GM19239 (cell line): Measurements from ENCODE around the gene MBTPS1.

Experiments used
- DNase-seq: peaks from one replicate; pipeline ENCODE4 v3.0.0; 2011; ENCODE audit warnings: low spot score; ENCODE audit not compliant: insufficient read length
- FAIRE-seq: peaks from 2 replicates; lab custom pipeline; 2011; peaks lifted over from hg19 to GRCh38; lab: Jason Lieb, UNC

Gene MBTPS1

DNA sequence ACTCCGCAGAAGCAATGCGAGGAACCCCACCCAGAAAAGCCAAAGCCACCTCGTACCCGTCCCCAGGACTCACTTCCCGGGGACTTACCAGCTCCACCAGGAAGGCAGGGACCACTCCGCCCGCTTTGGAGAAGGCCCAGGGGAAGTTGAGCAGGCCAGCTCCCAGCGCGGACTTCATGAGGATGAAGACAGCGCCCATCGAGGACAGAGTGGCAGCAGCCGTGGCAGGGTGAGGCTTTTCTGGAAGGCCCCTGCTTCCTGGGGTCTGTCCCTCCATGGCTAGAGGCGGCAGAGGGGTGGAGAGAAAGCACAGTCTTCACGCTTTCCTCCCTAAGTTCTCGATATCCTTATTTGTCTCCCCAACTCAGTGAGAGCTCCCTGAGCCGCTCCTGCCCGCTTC, 74.9 kb downstream of the MBTPS1 start:
- DNase-seq: no peak
- no peak for FAIRE-seq

DNA sequence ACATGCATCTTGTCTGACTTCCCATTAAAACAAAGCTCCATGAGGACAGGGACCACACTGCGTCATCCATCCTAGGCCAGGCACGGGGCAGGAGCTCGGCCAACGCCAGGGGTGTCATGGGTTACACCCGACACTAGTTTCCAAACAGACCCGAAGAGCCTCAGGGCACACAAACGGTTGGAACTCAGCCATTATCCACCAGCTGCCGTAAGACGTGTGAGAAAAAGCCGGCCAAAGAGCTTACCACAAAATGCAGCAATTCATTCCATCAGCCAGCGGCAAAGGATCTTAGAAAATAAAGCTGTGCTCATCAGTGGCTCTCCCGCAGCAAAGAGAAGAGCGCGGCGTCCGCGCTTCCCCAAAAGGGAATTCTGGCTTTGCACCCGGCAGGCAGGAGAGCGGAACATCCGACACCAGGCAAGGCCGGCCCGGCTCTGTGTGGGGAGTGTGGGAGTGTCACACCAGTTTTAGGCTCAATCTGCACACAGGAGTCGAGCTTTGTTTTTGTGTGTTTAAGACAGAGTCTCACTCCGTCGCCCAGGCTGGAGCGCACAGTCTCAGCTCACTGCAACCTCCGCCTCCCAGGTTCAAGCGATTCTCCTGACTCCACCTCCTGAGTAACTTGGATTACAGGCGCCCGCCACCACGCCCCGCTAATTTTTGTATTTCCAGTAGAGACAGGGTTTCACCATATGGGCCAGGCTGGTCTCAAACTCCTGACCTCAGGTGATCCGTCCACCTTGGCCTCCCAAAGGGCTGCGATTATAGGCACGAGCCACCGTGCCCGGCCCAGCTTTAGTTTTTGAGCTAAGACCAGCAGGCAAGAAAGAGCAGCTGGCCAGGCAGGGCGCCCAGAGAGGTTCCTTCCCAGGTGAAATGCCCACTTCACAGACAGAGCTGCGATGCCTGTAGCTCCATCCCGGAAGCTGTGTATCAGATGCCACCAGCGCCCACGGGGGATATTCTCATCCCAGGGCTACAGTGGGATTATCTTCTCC, 75.6 kb downstream of the MBTPS1 start:
- no peak for DNase-seq
- FAIRE-seq: no peak

DNA sequence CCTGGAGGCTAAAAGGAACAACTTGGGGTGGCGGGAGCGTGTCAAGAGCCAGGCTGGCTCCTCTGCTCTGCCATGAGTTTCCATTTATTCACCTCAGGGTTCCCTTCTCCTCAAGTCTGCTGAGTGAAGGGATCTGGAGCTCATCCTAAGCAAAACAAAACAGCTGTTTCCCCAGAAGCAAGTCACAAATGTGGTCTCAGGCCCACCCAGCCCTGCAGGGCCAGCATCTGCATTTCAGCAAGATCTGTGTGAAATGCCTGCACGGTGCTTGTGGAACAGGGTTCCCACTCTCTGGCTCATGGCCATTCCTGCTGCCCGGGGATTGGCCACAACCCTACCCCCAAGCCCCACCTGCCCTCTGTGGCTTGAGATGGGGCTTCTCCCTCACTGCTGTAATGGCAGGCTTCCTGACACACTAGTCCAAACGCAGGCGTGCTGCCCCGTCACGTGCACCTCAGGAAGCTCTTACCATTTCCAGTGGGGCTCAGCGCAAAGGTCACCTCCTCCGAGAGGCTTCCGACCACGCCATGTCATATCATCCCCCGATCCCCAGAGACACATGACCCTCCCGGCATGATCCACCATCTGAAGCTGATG, 76.4 kb downstream of the MBTPS1 start:
- FAIRE-seq (no peak), DNase-seq (no peak)

DNA sequence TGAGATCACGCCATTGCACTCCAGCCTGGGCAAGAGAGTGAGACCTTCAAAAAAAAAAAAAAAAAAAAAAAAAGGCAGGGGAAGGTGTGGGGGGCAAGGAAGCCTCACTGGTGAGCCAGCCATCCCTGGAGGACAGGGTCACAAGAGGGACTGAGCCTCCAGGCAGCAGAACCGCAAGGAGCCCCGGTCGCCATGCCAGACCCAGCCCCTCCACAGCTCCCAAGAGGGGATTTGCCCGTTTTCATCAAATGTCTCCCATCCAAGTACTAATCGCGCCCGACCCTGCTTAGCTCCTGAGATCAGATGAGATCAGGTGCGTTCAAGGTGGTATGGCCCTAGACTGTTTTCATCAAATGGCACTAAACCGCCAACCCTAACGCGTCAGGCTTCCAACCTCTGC, 77.0 kb downstream of the MBTPS1 start:
- DNase-seq (no peak), FAIRE-seq (no peak)

DNA sequence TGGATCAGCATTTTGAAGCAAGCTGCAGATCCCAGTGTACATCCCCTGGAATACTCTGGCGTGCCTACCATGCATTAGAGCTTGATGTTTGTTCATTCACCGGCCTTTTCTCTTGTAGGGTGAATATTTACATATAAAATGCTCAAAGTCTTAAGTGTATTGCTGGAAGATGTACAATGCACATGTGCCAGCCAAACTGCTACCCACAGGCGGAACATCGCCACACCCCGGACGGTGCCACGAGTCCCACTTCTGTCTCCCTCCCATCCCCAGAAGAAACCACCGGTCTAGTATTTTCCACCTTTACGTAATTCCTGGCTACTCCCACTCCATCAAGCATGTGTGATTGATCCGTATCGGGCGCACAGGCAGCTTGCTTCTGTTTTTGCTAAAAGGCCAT, 78.3 kb downstream of the MBTPS1 start:
- DNase-seq: no peak
- no peak for FAIRE-seq

DNA sequence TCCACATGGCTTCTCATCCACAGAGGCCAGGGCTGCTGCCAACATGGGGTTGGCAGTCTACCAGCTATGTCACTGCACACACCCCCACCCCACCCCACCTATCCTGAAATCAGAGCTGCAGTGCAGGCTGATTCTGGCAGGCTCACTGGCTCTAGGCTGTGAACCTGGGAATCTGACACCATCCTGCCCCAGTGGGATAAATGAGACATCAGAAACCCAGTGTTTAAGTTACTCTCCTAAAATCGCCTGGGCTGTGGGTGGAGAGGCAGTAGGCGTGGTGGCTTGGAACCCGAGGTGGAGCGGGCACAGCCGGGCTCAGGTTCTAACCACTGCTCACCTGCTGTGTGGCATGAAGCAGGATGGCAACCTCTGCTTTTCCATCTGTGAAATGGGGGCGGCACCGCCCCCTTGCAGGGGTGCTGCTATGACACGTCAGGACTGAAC, 79.7 kb downstream of the MBTPS1 start:
- FAIRE-seq (no peak), DNase-seq (no peak)

DNA sequence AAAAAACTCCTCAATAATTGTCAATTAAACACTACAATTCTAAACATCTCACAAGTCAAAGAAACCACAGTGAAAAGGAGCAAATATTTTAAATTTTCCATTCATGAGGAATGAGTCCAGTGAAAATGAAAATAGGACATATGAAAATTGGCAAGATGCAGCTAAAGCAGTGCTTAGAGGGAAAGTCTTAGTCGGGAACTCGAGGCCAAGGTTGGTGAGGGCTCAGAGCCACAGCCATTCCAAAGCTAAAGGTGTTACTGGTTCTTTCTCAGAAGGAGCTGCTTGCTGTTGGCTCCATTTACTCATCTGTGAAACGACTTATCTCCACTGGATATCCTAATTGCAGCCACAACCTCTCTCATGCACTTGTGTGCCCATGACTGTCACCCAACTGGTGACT, 80.6 kb downstream of the MBTPS1 start:
- FAIRE-seq: no peak
- no peak for DNase-seq

DNA sequence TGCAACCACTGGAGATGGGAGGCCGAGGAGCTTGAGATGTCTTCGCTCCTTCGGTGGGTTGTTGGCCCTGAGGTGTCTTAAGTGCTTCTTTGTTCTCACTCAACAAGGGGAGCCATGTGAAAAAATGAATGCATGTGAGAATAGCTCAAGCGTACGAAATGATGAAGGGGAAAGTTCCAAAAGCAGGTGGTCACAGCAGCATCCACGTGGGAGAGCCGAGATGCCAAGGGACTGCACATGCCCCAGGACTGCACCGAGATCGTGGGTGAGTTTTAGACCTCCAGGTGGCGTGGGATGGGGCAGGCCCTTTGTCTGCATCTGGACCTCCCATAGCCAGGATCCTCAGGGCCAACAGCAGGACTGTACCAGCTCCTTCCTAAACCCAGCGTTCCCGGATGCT, 82.2 kb downstream of the MBTPS1 start:
- FAIRE-seq (no peak), DNase-seq (no peak)

DNA sequence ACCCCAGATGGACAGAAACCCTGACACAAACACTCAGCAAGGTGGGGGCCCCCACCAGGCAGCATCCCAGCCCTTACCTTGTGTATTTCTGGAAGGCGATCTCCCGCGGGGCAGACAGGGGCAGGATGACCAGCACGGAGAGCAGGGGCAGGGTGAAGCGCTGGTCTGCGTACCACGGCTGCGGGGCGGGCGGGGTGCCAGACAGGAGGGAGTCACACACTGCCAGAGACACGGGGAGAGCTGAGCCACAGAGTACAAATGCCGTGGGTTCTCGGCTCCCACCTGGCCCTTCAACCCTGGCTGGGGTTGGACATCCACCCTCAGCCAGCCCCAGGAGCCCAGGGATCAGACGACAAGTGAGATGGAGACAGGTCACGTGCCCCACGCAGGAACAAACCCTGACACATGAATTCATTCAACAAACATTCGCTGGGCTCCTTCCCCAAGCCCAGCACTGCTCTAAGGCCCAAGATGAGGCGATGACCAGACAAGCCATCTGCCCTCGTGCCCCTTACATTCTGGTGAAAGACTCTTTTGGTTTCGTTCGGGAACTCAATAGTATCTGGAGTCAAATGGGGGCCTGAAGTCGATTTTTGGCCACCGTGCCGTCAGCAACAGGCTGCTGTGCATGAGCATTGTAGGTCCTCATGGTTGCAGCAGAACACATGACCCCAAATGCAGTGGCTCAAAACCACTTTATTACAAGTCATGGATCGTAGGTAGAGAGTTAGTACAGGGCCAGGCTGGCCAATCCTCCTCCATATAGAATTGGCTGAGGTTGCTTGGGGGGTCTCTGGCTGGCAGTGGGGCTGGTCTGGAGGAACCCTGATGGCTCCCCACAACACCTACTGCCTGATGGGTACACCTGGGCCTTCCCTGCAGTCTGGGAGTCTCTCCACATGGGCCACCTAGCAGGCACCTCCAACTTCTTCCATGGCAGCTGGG, 83.2 kb downstream of the MBTPS1 start:
- FAIRE-seq: no peak
- DNase-seq: no peak

DNA sequence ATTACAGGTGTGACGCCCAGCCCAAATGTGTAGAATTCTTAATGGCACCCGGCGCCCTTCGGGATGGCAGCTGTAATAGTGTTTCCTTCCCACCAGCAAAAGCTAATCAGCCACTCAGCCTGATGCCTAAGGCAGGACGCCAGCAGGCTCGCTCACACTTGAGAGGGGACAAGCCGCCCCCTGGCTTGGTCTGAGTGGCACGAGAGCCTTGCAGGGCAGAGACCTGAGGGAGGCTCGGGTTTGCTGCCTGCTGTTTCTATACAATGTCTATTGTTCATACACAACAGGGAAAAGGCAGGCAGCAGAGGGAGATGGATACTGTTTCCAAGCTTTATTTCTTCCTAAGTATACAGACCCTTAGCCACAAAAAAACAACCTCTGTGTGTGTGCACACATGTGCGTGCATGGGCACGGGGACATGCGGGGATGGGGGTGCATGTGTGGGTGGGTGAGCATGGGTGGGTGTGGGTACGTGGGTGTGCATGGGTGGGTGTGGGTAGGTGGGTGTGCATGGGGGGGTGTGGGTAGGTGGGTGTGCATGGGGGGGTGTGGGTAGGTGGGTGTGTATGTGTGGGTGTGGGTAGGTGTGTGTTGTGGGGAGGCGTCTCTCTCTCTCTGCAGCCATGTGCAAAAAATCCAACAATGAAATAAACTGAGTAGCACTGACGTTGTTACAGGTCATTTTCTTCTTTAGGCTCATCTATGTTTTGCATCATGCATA, 84.1 kb downstream of the MBTPS1 start:
- FAIRE-seq (no peak), DNase-seq (no peak)

DNA sequence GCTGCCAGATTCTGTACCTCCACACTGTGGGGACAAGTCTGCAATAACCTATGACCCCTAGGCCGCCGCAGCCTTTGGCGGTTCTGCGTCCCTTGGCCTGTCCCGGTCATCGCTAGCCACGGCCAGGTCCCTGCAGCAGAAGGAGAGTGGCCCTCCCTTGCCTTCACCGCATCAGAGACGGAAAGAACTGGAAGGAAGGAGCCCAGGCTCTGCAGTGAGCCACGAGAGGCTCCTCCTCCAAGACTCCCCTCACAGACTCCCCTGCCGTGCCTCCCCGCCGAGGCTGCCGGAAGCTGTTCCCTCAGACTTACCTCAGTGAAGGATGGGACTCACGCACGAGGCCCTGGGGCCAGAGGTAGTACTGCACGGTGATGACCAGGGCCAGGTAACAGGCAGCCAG, 85.2 kb downstream of the MBTPS1 start:
- no peak for FAIRE-seq
- no peak for DNase-seq

DNA sequence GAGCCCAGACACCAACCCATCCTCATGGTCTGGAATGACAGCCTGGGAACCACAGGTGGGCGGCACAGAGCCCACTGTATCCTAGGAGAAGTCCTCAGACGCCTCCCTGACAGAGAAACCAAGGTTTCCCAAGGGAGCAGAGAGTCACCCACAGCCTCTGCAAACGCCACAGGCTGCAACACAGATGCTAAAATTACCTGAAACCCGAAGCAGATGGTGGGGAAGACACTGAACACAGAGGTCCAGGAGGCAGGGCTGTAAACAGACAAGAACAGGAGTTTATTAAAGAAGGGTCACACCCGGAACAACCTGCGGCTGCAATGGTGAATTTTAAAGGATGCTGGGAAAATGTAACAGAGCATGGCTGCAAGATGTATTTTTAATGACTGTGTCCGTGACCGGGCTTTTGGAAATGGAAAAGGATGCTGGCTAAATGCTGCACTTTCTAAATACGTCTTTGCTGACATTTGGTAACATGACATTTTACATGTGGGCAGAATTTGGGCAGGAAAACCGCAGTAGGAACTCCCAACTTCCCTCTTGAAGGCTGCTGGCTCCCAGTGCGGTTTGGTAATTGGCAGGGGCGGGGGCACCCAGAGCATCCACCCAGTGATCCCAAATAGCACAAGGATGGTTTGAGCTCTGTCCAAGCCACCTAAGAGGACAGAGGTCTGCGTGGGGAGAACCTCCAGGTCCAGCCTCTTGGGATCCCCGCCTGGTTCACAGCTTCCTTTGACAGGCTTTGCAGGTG, 87.3 kb downstream of the MBTPS1 start:
- FAIRE-seq: no peak
- DNase-seq: no peak

DNA sequence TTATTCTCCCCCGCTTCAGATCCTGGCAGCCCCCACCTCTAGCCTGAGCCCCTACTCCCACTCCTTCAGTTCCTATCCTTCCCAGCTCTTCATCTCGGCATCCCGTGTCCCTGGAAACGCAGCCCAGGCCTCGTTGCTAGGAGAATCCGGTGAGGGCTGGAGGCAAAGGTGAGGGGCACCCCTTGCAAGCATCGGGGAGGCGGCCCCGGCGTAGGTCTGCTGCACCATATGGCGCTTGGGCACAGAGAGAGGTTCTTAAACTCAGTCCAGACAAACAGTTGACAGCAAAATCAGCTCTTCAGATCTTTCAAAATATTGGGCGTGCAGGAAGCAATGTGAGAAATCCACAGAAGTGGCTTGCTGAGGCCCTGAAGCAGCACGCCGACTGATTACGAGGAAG, 89.1 kb downstream of the MBTPS1 start:
- FAIRE-seq (no peak), DNase-seq (no peak)

DNA sequence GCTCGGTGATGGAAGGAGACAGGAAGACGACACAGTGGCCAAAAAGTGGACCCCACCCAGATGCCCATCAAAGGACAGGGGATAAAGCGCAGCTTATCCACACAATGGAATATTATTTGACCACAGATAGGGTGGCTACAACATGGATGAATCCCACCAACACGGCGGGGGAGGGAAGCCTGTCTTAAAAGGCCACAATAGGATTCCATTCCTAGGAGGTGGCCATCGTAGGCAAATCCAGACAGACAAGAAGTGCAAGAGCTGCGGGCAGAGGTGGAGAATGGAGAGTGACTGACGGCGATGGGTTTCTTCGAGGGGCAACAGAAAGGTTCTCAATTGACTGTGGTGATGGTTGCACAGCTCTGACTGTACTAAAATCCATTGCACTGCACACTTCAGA, 90.1 kb downstream of the MBTPS1 start:
- DNase-seq: no peak
- no peak for FAIRE-seq

DNA sequence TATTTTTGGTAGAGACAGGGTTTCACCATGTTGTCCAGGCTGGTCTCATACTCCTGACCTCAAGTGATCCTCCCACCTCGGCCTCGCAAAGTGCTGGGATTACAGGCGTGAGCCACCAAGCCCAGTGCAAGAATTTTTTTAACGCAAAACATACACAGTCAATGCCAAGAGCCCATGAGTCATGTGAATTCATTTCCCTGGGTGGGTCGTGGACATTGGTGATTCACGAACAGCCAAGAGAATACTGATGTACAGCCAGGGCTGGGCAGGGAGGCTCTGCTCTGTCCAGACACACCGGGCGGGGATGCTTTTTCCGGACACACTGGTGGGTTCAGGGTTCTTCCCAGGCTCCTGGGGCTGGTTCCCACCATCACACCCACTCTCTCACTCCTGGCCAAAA, 91.9 kb downstream of the MBTPS1 start:
- FAIRE-seq: no peak
- DNase-seq: no peak

DNA sequence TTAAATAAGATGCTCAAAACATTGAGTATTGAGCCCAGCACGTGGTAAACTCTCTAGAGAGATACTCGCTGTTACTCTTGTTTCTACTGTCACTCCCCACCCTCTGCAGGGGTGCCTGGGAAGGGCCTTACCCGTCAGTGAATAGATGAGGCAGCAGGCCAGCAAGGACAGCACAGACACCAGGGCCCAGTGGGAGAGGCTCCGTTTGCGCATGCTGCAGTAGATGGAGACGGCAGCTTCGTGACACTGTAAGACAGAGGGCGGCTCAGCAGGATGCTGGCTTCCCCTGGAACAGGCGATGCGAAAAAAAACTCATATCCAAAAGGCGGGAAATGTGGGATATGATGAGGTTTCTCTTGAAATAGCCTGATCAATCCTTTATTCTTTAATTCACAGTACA, 94.1 kb downstream of the MBTPS1 start:
- FAIRE-seq (no peak), DNase-seq (no peak)

DNA sequence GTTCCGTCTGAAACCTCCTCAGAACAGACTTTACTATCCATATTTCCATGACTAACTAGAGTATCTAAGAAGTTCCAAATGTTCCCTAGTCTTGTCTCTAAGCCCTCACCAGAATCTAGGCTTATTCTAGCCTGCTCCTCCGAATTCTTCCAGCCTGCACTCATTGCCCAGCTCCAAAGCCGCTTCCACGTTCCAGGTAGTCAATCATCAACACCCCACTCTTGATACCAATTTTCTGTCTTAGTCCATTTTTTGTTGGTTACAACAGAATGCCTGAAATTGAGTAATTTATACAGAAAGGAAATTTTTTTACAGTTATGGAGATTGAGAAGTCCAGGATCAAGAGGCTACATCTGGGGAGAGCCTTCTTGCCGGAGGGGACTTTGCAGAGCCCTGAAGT, 95.3 kb downstream of the MBTPS1 start:
- FAIRE-seq: no peak
- no peak for DNase-seq

DNA sequence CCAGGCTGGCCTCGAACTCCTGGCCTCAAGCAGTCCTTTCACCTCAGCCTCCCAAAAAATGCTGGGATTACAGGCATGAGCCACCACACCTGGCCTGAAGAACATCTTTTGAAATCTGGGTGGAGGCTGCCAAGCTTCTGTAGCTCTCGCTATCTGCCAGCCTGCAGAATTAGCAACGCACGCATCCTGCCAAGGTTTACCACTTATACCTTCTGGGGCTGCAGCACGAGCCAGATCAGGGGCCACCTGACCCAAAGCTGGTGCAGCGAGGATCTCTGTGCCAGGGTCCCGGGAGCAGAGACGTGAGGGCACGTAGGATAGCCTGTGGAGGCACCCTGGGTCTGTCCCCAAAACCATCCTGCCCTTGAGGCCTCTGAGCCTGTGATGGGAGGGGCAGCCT, 96.4 kb downstream of the MBTPS1 start:
- DNase-seq (no peak), FAIRE-seq (no peak)

DNA sequence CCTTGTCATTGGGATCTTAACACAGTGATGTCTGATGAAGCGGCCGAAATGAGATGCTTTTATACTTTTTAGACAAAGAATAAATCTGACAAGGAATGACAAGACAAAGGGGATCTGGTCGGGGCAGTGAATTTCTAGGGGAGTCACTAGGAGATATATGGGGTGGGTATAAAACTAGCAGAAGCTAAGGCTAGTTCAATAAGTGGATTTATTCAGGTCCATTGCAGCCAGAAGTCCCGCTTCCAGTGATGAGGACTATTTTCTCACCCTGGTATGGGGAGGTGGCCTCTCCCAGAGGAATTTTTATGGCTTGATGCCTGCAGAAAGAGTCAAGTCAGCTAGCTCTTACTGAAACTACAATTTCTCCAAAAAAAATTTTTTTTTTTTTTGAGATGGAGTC, 98.0 kb downstream of the MBTPS1 start:
- DNase-seq (no peak), FAIRE-seq (no peak)
